D721Med (cell line): Measurements from ENCODE around the gene FHIP1B.

Source experiments
- DNase-seq: peaks from one replicate; pipeline ENCODE4 v3.0.0; 2011; ENCODE audit warnings: low spot score; ENCODE audit not compliant: insufficient read length
- FAIRE-seq: peaks from 2 replicates; lab custom pipeline; 2011; peaks lifted over from hg19 to GRCh38; lab: Jason Lieb, UNC
- TF ChIP-seq, protein P1 (sequence below): IDR thresholded peaks from 2 replicates; pipeline ENCODE4 v1.5.1; 2012; ENCODE audit warnings: mild to moderate bottlenecking, control low read depth; ENCODE audit not compliant: insufficient read depth; ENCODE audit errors: missing control alignments

FHIP1B gene

DNA sequence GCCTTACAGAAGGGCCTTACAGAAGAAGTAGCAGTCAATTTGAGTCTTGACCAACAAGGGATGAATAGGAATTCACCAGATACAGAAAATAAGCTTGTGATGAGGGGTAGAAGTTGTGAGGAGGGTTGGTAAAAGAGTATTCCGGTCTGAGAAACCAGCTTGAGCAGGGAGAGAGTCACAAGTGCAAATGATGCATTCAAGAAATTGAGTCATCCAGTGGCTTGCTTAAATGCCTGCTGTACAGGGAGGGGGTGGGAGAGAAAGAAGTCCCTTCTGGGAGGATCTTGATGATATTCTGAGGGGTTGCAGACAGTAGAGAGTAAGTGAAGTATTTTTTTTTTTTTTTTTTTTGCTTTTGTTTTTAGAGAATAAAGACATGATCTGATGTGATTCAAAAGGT lies 34.4 kb upstream of the FHIP1B start:
- DNase-seq, result no peak
- no peak for FAIRE-seq
- TF ChIP-seq, protein P1, sequence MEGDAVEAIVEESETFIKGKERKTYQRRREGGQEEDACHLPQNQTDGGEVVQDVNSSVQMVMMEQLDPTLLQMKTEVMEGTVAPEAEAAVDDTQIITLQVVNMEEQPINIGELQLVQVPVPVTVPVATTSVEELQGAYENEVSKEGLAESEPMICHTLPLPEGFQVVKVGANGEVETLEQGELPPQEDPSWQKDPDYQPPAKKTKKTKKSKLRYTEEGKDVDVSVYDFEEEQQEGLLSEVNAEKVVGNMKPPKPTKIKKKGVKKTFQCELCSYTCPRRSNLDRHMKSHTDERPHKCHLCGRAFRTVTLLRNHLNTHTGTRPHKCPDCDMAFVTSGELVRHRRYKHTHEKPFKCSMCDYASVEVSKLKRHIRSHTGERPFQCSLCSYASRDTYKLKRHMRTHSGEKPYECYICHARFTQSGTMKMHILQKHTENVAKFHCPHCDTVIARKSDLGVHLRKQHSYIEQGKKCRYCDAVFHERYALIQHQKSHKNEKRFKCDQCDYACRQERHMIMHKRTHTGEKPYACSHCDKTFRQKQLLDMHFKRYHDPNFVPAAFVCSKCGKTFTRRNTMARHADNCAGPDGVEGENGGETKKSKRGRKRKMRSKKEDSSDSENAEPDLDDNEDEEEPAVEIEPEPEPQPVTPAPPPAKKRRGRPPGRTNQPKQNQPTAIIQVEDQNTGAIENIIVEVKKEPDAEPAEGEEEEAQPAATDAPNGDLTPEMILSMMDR, result no peak

DNA sequence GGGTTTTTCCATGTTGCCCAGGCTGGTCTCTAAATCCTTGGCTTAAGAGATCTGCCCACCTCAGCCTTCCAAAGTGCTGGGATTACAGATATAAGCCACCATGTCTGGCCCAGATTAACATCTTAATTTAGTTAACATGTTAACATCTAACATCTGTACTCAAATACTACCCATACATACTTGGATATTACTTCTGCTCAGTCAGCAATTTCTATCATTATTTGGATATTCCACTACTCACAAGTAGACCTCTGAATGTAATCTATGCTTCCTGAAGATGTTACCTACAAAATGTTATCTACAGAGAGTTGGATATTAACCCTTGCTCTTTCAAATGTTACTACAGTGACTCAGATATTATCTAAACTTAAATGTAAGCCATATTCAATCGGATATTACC lies 29.2 kb upstream of the FHIP1B start:
- TF ChIP-seq, protein P1, result no peak
- FAIRE-seq (no peak), DNase-seq (no peak)

DNA sequence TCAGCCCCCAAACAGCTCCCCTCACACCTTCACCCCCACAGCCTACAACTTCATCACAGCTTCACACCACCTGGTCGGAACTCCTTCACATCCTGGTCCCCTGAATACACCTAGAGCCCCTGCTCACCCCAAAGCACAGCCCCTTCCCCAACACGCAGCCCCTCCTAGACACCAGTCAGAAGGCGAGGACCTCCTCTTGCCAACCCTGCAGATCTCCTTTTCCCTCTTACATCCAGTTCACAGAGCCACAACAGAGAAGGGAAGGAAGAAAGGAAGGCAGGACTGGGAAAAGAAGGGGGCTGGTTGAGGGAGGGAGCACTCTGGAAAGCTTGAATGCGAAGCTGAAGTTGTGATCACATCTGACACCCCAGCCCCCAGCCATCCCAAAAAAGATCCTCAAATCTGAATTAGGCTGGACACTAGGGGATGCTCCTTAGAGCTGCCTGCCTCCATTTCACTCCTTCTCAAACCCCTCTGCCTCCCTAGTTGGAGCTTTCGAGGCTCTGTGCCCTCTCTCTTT lies 25.8 kb upstream of the FHIP1B start:
- DNase-seq, result no peak
- TF ChIP-seq, protein P1, result no peak
- FAIRE-seq, result no peak

DNA sequence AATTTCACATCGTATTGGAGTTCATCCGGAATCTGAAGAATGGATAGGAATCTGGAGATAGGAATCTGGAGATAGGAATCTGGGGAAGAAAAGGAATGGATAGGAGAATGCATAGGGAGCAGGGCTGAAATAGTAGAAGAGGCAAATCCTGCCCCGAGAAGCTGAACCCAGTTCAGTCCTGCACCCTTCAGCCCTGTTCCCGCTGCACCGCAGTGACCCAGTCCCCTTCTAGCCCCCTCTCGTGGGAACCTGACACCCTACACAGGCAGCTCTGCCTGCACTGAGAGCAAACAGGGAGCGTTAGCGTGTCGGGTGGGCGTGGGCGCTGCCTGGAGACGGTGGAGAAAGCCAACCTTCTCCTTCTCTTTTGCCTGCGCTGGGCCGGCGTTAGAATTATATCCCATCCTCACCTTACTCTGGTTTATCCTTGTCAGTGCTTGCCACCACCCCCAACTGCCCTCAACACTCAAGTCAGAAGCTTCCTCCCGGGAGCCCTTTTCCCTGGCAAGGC lies 24.2 kb upstream of the FHIP1B start:
- TF ChIP-seq, protein P1, result no peak
- FAIRE-seq (no peak), DNase-seq (no peak)

DNA sequence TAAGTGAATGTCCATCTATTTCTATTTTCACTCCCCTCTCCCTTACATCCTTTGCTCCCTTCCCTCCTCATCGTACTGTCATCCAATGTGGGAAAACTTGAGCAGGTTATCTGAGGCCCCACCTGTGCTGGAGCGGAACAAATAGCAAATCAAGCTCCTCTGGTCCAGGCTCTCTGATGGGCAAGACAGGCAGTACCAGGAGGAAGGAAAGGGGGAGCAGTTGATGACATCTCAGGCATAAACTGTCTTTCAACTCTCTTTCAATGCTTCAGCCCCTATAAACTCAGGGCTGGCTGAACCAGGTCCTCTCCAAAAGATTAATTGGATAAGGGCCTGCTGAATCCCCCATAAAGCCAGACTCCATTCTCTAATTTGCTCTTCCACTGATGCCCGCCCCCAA lies 23.7 kb upstream of the FHIP1B start:
- FAIRE-seq, result no peak
- TF ChIP-seq, protein P1, result no peak
- no peak for DNase-seq

DNA sequence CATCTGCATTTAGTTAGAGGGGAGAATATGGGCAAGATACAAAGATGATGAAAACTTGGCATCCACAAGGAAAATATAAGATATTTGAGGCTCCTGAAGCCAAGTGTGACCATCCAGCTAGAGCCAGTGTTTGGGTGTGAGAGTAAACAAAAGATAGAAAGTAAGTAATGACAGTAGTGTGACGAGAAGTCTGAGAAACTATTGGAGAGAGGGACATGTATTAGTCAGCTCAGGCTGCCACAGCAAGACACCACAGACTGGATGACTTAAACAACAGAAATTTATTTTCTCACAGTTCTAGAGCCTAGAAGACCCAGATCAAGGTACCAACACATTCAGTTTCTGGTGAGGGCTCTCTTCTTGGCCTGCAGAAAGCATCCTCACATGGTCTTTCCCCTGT lies 18.8 kb upstream of the FHIP1B start:
- FAIRE-seq (no peak), DNase-seq (no peak)
- TF ChIP-seq, protein P1, result no peak

DNA sequence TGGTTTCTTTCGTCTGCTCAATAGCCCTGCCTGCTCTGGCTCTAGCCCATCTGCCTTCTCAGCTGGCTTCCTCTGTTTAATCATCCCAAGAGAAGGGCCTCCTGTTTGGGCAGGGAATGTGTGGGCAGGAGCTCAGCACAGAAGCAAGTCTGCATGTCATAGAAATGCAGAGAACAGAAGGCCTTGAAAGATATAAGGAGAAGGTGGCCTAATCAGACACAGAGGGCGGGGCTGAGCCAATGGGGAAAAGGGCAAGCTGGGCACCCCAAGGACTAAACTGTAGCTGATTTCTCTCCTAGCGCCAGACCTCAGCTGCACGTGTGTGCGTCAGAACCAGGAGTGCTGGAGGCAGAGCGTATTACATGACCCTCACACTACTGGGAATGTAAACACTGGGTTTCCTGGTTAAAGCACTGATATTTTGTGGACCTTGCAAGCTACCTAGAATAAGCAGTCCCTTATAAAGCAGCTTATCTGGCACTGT lies 17.6 kb upstream of the FHIP1B start:
- DNase-seq (no peak), FAIRE-seq (no peak)
- TF ChIP-seq, protein P1, result no peak
